ENCODE data around the gene MBTD1. TPM values are rescaled to one million over a fixed set of nuclear protein-coding genes. Genes with fewer than 3 reads are reported as not detected.

Gene MBTD1
- total and polyA plus RNA-seq, 7 donors = 4.8 to 16.1 (median 12.5) TPM

DNA sequence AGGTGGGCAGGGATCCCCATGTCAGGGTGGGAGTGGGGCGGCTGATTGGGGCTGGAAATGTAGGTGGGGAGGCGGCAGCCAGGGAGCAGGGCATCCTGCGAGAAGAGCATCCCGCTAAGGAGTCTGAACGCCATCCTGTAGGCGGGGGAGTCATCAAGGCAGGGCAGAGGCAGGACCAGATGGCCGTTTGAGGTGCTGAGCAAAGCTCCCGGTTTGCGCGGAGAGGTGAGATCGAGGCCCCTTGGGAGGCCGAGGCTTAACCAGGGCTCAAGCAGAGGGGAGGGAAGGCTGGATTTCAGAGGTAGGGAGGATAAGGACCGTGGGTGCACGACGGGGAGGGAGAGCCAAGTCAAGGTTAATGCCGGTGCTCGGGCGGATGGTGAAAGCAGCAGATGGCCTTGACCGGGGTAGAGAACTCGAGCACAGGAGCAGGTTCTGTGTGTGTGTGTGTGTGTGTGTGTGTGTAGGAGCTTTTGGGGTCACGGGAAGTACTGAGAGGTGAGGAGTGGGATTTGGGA lies 94.1 kb downstream of the MBTD1 start:
- peaks cover 0 to 16% (median 14%) of the 10 kb centered on the region in 4 donors for H3K4me1 ChIP-seq
- peak overlapping the region; percentile 83 to 99 (median 95) for H3K4me3 ChIP-seq
- peaks cover under 1 to 39% (median 6%) of the 10 kb centered on the region in 4 donors for H3K36me3 ChIP-seq
- H3K9me3 ChIP-seq = no peaks in the 10 kb centered on the region
- H3K27ac ChIP-seq = peak overlapping the region; percentile 97 to 99 (median 98)
- 7 to 18% methylated on average over 21 of the region's 21 CpGs for WGBS, 2 donors
- intact Hi-C loops (cut with DNase I) = loop anchor here (1.0 to 5.0 kb wide), 2 partner anchors 45 to 97 kb away; partner anchors contain the start of genes MBTD1, SPAG9 and UTP18
- DNase-seq = peak; percentile 73
- no peaks in the 10 kb centered on the region for H3K27me3 ChIP-seq
- TF ChIP-seq, protein P1, sequence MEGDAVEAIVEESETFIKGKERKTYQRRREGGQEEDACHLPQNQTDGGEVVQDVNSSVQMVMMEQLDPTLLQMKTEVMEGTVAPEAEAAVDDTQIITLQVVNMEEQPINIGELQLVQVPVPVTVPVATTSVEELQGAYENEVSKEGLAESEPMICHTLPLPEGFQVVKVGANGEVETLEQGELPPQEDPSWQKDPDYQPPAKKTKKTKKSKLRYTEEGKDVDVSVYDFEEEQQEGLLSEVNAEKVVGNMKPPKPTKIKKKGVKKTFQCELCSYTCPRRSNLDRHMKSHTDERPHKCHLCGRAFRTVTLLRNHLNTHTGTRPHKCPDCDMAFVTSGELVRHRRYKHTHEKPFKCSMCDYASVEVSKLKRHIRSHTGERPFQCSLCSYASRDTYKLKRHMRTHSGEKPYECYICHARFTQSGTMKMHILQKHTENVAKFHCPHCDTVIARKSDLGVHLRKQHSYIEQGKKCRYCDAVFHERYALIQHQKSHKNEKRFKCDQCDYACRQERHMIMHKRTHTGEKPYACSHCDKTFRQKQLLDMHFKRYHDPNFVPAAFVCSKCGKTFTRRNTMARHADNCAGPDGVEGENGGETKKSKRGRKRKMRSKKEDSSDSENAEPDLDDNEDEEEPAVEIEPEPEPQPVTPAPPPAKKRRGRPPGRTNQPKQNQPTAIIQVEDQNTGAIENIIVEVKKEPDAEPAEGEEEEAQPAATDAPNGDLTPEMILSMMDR (IDR thresholded peaks at IDR 0.05) = no peak
- peak in 1 of 2 donors; percentile 59 for TF ChIP-seq POLR2A (IDR thresholded peaks at IDR 0.05)

DNA sequence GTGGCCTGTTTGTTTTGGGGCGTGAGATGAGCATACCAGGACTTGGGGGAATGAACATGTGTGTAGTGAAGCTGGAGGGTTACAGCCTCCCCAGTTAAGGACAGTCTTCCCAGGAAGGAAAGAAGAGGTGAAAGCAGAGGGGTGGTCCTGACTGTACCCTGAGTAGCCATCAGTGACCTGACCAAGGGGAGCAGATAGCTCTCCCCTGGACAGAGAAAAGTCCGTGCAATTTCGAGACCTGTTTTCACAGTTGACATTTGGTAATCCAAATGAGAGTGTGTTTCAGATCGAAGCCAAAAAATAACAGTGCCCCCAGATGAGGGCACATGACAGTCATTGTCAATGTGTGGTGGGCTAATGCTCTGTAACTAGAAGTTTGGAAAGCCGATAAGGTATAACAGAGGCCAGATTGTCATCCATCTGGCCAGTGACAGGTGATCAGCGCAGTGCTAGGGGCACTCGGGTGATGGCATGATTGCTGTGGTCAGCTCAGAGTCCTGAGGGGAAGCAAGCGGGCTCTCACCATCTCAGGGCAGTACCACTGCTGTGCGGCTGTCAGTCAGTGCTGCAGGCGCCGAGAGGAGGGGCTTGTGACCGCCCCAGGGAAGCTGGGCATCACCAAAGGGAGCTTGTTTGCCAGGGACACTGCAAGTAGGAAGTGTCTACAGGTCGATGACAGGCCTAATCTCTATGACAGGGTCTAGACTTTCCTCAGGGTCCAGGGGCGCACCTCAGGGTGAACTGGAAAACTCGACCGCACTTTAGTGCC lies 94.8 kb downstream of the MBTD1 start:
- Histone ChIP-seq H3K27me3 (no peaks in the 10 kb centered on the region), H3K27ac (peak overlapping the region; percentile 97 to 99 (median 98)), H3K9me3 (no peaks in the 10 kb centered on the region), H3K36me3 (peaks cover 0 to 39% (median 5%) of the 10 kb centered on the region in 4 donors), H3K4me1 (peaks cover 0 to 16% (median 14%) of the 10 kb centered on the region in 4 donors), H3K4me3 (peak overlapping the region; percentile 83 to 99 (median 95))
- no peak for DNase-seq
- intact Hi-C loops (cut with DNase I) = loop anchor here (5.0 kb wide), 1 partner anchor 97 kb away; the partner anchor contains the start of genes MBTD1 and UTP18
- no peak for TF ChIP-seq EP300 (IDR thresholded peaks at IDR 0.05)
- TF ChIP-seq POLR2A (IDR thresholded peaks at IDR 0.05) = no peak
- TF ChIP-seq, protein P1 (IDR thresholded peaks at IDR 0.05) = no peak
- TF ChIP-seq POLR2AphosphoS5 (IDR thresholded peaks at IDR 0.05) = no peak
- WGBS, 2 donors = 70 to 77% methylated on average over 16 of the region's 16 CpGs

DNA sequence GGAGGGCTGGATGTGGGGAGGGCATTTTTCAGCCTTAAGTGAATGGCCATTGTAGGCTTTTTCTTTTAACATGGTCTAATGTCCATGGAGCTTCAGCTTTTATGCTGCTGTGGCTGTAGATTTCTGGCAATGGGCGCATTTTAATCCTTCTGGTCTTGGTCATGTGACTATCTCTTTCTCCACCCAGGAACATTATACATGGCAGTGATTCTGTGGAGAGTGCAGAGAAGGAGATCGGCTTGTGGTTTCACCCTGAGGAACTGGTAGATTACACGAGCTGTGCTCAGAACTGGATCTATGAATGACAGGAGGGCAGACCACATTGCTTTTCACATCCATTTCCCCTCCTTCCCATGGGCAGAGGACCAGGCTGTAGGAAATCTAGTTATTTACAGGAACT lies 98.3 kb downstream of the MBTD1 start:
- Histone ChIP-seq H3K4me1 (peaks cover 0 to 6% (median 5%) of the 10 kb centered on the region in 4 donors), H3K27me3 (no peaks in the 10 kb centered on the region), H3K36me3 (peaks cover 0 to 33% (median 2%) of the 10 kb centered on the region in 4 donors), H3K27ac (no peak overlapping the region), H3K4me3 (no peak overlapping the region), H3K9me3 (no peaks in the 10 kb centered on the region)
- intact Hi-C loops (cut with DNase I) = no loop called here
- TF ChIP-seq EP300 (IDR thresholded peaks at IDR 0.05) (no peak), POLR2A (IDR thresholded peaks at IDR 0.05) (no peak), POLR2AphosphoS5 (IDR thresholded peaks at IDR 0.05) (no peak)
- TF ChIP-seq, protein P1 (IDR thresholded peaks at IDR 0.05) = no peak
- DNase-seq = no peak
- 58 to 91% methylated on average over 3 of the region's 3 CpGs for WGBS, 2 donors

DNA sequence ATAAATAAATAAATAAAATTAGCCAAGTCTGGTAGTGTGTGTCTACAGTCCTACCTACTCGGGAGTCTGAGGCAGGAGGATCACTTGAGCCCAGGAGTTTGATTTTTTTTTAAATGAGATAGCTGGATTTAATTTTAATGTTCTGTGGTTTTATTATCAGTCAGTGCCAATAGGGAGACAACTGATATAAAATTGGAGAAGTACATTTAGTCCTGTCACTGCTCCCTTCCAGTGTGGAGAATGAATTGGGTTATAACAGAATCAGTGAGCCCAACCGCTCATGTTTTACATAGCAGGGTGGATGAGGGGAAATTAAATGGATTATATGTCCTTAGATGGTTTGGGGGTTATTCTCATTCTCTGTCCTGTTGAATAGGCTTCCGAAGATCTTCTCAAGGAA lies 100.2 kb downstream of the MBTD1 start:
- intact Hi-C loops (cut with DNase I) = loop anchor here (10.0 kb wide), 1 partner anchor 615 kb away; the partner anchor contains the start of gene SPATA20
- Histone ChIP-seq H3K27me3 (no peaks in the 10 kb centered on the region), H3K9me3 (no peaks in the 10 kb centered on the region), H3K4me1 (peaks cover 0 to 6% (median 3%) of the 10 kb centered on the region in 4 donors), H3K27ac (no peak overlapping the region), H3K36me3 (peaks cover 0 to 33% (median 2%) of the 10 kb centered on the region in 4 donors), H3K4me3 (no peak overlapping the region)
- TF ChIP-seq POLR2A (IDR thresholded peaks at IDR 0.05) (no peak), EP300 (IDR thresholded peaks at IDR 0.05) (no peak), POLR2AphosphoS5 (IDR thresholded peaks at IDR 0.05) (no peak)
- TF ChIP-seq, protein P1 (IDR thresholded peaks at IDR 0.05) = no peak
- 97% methylated on average over 3 of the region's 3 CpGs for WGBS, 2 donors
- DNase-seq = no peak
